ENCODE measurements around the gene CCDC85A.
A peak's percentile ranks its signal among the peaks of the same experiment; 100 is the strongest.

GRCh38 chr2:56191617-56192016 lies 7.8 kb downstream of the CCDC85A start:
- TF ChIP-seq POLR2AphosphoS5 (IDR thresholded peaks at IDR 0.05) (no peak), POLR2A (IDR thresholded peaks at IDR 0.05) (no peak), CTCF (IDR thresholded peaks at IDR 0.05) (peak; percentile 14 to 48 (median 32)), EP300 (IDR thresholded peaks at IDR 0.05) (no peak)
